IMR-90 (cell line): ENCODE results near the gene HGFAC. TPM values are rescaled to one million over a fixed set of nuclear protein-coding genes. Genes with fewer than 3 reads are reported as not detected.

Experiments
- ATAC-seq: fragments of 200-7000 bp; cut with Tn5 transposase; 2 replicates; pipeline ENCODE4 v1.9.1; 2020; ENCODE audit warnings: low read depth, mild to moderate bottlenecking, moderate library complexity
- BruUV-seq: library from RNA; stranded (reverse); fragments of 400-500 nt; replicated peaks from 2 replicates; lab custom pipeline; 2021; lab: Mats Ljungman, UMichigan
- CTCF ChIA-PET: fragments of 300-600 bp; formaldehyde crosslinking; extraction: SDS; loops from one replicate; lab custom pipeline; 2021; ENCODE audit warnings: antibody characterized with exemption; lab: Yijun Ruan, JAX
- POLR2A ChIA-PET: fragments of 300-600 bp; sonication (Branson Sonifier 250); formaldehyde crosslinking; loops from one replicate; lab custom pipeline; 2022; ENCODE audit warnings: antibody characterized with exemption; ENCODE audit not compliant: unreplicated experiment; lab: Charles Lee
- DNase-seq: peaks from one replicate; pipeline ENCODE4 v3.0.0; 2013
- H2AFZ ChIP-seq: replicated peaks from 2 replicates; pipeline ENCODE3; 2013; ENCODE audit warnings: low read length, mild to moderate bottlenecking; ENCODE audit not compliant: poor library complexity
- H2AK5ac ChIP-seq: 2 replicates; pipeline ENCODE4 v1.6.1; 2013; ENCODE audit warnings: low read depth, low read length, inconsistent platforms
- H2AK9ac ChIP-seq: replicated peaks from 2 replicates; pipeline ENCODE3; 2013; ENCODE audit warnings: mild to moderate bottlenecking, low read depth, low read length, moderate library complexity; ENCODE audit not compliant: poor library complexity
- H2BK120ac ChIP-seq: 2 replicates; pipeline ENCODE4 v1.6.1; 2013; ENCODE audit warnings: low read depth, low read length, inconsistent platforms
- H2BK15ac ChIP-seq: 3 replicates; pipeline ENCODE4 v1.6.1; 2013; ENCODE audit warnings: low read depth, low read length, inconsistent platforms
- H2BK20ac ChIP-seq: 2 replicates; pipeline ENCODE4 v1.6.1; 2013; ENCODE audit warnings: low read depth, mild to moderate bottlenecking, inconsistent platforms, low read length, moderate library complexity
- H2BK5ac ChIP-seq: 2 replicates; pipeline ENCODE4 v1.6.1; 2013; ENCODE audit warnings: mild to moderate bottlenecking, low read depth, low read length, inconsistent platforms; ENCODE audit not compliant: poor library complexity, severe bottlenecking
- H3K14ac ChIP-seq: replicated peaks from 2 replicates; pipeline ENCODE4 v1.6.1; 2013; ENCODE audit warnings: low read depth, low read length, inconsistent platforms
- H3K18ac ChIP-seq: 2 replicates; pipeline ENCODE4 v1.6.1; 2013; ENCODE audit warnings: low read depth, low read length, control low read depth
- H3K23ac ChIP-seq: 2 replicates; pipeline ENCODE4 v1.6.1; 2013; ENCODE audit warnings: low read depth, low read length, inconsistent platforms
- H3K27ac ChIP-seq: 2 replicates; pipeline ENCODE4 v1.5.1; 2013; ENCODE audit warnings: mild to moderate bottlenecking, control low read depth, low read length; ENCODE audit not compliant: insufficient read depth
- H3K27me3 ChIP-seq: 2 replicates; pipeline ENCODE4 v1.6.1; 2013; ENCODE audit warnings: low read length; ENCODE audit not compliant: control insufficient read depth, insufficient read depth
- H3K36me3 ChIP-seq: 2 replicates; pipeline ENCODE4 v1.6.1; 2013; ENCODE audit warnings: low read length, mixed read lengths; ENCODE audit not compliant: control insufficient read depth, insufficient read depth
- H3K4ac ChIP-seq: 2 replicates; pipeline ENCODE4 v1.6.1; 2013; ENCODE audit warnings: low read depth, low read length, inconsistent platforms
- H3K4me1 ChIP-seq: 2 replicates; pipeline ENCODE4 v1.6.1; 2013; ENCODE audit warnings: low read length, mixed read lengths; ENCODE audit not compliant: control insufficient read depth, insufficient read depth
- H3K4me2 ChIP-seq: 2 replicates; pipeline ENCODE4 v1.6.1; 2013; ENCODE audit warnings: low read depth, mild to moderate bottlenecking, control low read depth, low read length, moderate library complexity
- H3K4me3 ChIP-seq: 2 replicates; pipeline ENCODE4 v1.5.1; 2013; ENCODE audit warnings: low read depth, mild to moderate bottlenecking, control low read depth, low read length, moderate library complexity; ENCODE audit not compliant: insufficient read depth
- H3K56ac ChIP-seq: 2 replicates; pipeline ENCODE4 v1.6.1; 2013; ENCODE audit warnings: low read length, inconsistent platforms; ENCODE audit not compliant: insufficient read depth; ENCODE audit errors: extremely low read depth
- H3K79me1 ChIP-seq, 2 experiments: 2 replicates each; pipeline ENCODE4 v1.6.1; 2013; ENCODE audit warnings: low read length in 2 of 2, inconsistent platforms in 1 of 2, low read depth in 1 of 2
- H3K9ac ChIP-seq: 2 replicates; pipeline ENCODE4 v1.6.1; 2013; ENCODE audit warnings: low read depth, low read length, control low read depth
- H3K9me1 ChIP-seq: 2 replicates; pipeline ENCODE4 v1.6.1; 2013; ENCODE audit warnings: low read length, inconsistent platforms; ENCODE audit not compliant: insufficient read depth
- H3K9me3 ChIP-seq: 2 replicates; pipeline ENCODE4 v1.6.1; 2013; ENCODE audit warnings: low read length; ENCODE audit not compliant: control insufficient read depth, insufficient read depth
- H4K20me1 ChIP-seq: 2 replicates; pipeline ENCODE4 v1.6.1; 2013; ENCODE audit warnings: low read length, inconsistent platforms; ENCODE audit not compliant: insufficient read depth
- H4K5ac ChIP-seq: 2 replicates; pipeline ENCODE4 v1.6.1; 2013; ENCODE audit warnings: mild to moderate bottlenecking, low read depth, low read length, control low read depth
- H4K8ac ChIP-seq, 2 experiments: 2 replicates each; pipeline ENCODE4 v1.6.1; 2013; ENCODE audit warnings: low read depth in 2 of 2, low read length in 2 of 2, control low read depth in 1 of 2, inconsistent platforms in 1 of 2
- H4K91ac ChIP-seq: 2 replicates; pipeline ENCODE4 v1.6.1; 2013; ENCODE audit warnings: low read depth, low read length, inconsistent platforms; ENCODE audit not compliant: insufficient read depth
- CHD1 ChIP-seq: IDR thresholded peaks from 2 replicates; pipeline ENCODE4 v1.6.1; 2012; ENCODE audit warnings: low read depth, low read length, improper control_type of control experiment
- ELK1 ChIP-seq: fragments of 150-350 bp; IDR thresholded peaks from 2 replicates; pipeline ENCODE4 v1.6.1; 2016; ENCODE audit warnings: low read depth, mild to moderate bottlenecking, low read length, moderate library complexity, borderline replicate concordance
- FOS ChIP-seq: fragments of 150-350 bp; IDR thresholded peaks from 2 replicates; pipeline ENCODE4 v1.6.1; 2016; ENCODE audit warnings: low read depth, low read length
- MAFK ChIP-seq: IDR thresholded peaks from 2 replicates; pipeline ENCODE4 v1.6.1; 2012; ENCODE audit warnings: low read depth, low read length, improper control_type of control experiment
- MAZ ChIP-seq: IDR thresholded peaks from 2 replicates; pipeline ENCODE4 v1.6.1; 2012; ENCODE audit warnings: low read depth, mild to moderate bottlenecking, low read length, improper control_type of control experiment, moderate library complexity, borderline replicate concordance
- MXI1 ChIP-seq: IDR thresholded peaks from 2 replicates; pipeline ENCODE4 v1.6.1; 2012; ENCODE audit warnings: low read depth, mild to moderate bottlenecking, low read length, moderate library complexity, borderline replicate concordance
- POLR2A ChIP-seq: IDR thresholded peaks from 2 replicates; pipeline ENCODE4 v1.6.1; 2012; ENCODE audit warnings: mild to moderate bottlenecking, low read depth, low read length
- RAD21 ChIP-seq: IDR thresholded peaks from 2 replicates; pipeline ENCODE4 v1.6.1; 2012; ENCODE audit warnings: low read length, improper control_type of control experiment
- RCOR1 ChIP-seq: IDR thresholded peaks from 2 replicates; pipeline ENCODE4 v1.6.1; 2012; ENCODE audit warnings: mild to moderate bottlenecking, low read length, improper control_type of control experiment; ENCODE audit not compliant: insufficient replicate concordance
- RFX5 ChIP-seq: IDR thresholded peaks from 2 replicates; pipeline ENCODE4 v1.8.0; 2012; ENCODE audit warnings: low read depth, mild to moderate bottlenecking, low read length, moderate library complexity
- SMC3 ChIP-seq: fragments of 150-350 bp; IDR thresholded peaks from 2 replicates; pipeline ENCODE4 v1.6.1; 2016; ENCODE audit warnings: low read depth, mild to moderate bottlenecking, antibody characterized with exemption, low read length, moderate library complexity
- WGBS, 2 experiments: methylation state at CpG; one replicate each; pipeline versions ENCODE4 v1.1.5 to v1.1.7; 2013; ENCODE audit warnings: missing lambda C conversion rate in 2 of 2; ENCODE audit not compliant: insufficient read length in 1 of 2; ENCODE audit errors: extremely low coverage in 2 of 2; 5-methylcytosine and 5-hydroxymethylcytosine counted together
- dilution Hi-C: fragments of 300-500 bp; cut with HindIII; formaldehyde crosslinking; loops from one replicate; pipeline ENCODE4 v1.14.3; 2018; ENCODE audit warnings: low sequenced_read_pairs; ENCODE audit not compliant: unreplicated experiment
- in situ Hi-C: fragments of 300-500 bp; cut with MboI; formaldehyde crosslinking; loops from 3 replicates; pipeline ENCODE4 v1.14.3; 2019; ENCODE audit warnings: low sequenced_read_pairs, inconsistent platforms, mixed read lengths
- intact Hi-C: fragments of 100-400 bp; cut with micrococcal nuclease; formaldehyde crosslinking; loops from 2 replicates; pipeline ENCODE4 v1.10.0; 2022
- polyA plus RNA-seq, 3 experiments: library from polyadenylated mRNA; depleted of rRNA; stranded (reverse); fragments of >200 nt; gene quantifications; 2 replicates each; pipeline ENCODE4 v1.2.3, GENCODE V29; 2012; ENCODE audit warnings: low replicate concordance in 1 of 3
- total RNA-seq: library from RNA; depleted of rRNA; stranded (reverse); fragments of >200 nt; gene quantifications from 2 replicates; pipeline ENCODE4 v1.2.3, GENCODE V29; 2012
- TF ChIP-seq, protein P1 (sequence below): fragments of 150-350 bp; IDR thresholded peaks from 2 replicates; pipeline ENCODE4 v1.6.1; 2017; ENCODE audit warnings: mild to moderate bottlenecking, antibody characterized with exemption, low read length, low read depth
- TF ChIP-seq, protein P2 (sequence below): conservative IDR thresholded peaks from 2 replicates; pipeline ENCODE4 v1.5.1; 2012; ENCODE audit warnings: mild to moderate bottlenecking, low read depth, low read length, improper control_type of control experiment

HGFAC gene
- total and polyA plus RNA-seq, 2 of the 4 experiments (the other 2 are of a cell fraction) = 0.05 TPM; not detected in 1

DNA sequence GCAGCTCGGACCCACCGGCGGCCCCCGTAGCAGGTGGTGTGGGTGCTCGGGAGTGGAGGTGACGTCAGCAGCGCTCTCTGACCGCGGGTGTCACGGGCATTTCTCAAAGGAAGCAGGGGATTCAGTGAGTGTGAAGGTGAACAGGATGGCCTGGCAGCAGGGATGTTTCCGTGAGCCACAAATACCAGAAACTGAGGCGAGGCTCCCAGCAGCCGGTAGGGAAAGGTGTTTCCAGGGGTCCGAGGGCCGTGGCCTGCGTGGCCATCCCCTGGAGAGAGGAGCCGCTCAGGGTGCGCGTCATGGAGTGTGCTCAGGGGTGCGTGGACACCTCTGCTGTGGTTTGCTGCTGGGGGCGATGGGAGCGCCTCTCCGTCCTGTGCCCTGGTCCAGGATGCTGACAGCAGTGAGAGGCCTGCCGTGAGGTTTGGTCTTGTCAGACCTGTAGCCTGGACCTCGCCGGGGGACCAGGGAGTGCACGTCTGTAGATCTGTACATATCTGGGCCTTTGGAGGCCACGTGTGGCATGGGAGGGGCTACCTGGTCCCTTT is 10.2 kb upstream of the HGFAC start:
- Histone ChIP-seq H2AFZ (no peak overlapping the region), H3K23ac (no peak overlapping the region), H3K14ac (no peak overlapping the region), H3K27me3 (no peaks in the 10 kb centered on the region), H3K4me2 (no peak overlapping the region), H2BK5ac (no peak overlapping the region), H2BK15ac (no peak overlapping the region), H4K8ac (no peak overlapping the region), H3K4me1 (peaks cover 1% of the 10 kb centered on the region; the same call in 1 of the 2 replicates), H3K79me1 (no peaks in the 10 kb centered on the region), H3K27ac (no peak overlapping the region), H3K9me1 (0 out of 2 replicates have a peak, but pooled peaks cover 3% of the 10 kb centered on the region), H2AK9ac (peak overlapping the region; percentile 28), H2BK20ac (no peak overlapping the region), H3K18ac (no peak overlapping the region), H3K36me3 (peaks cover 20% of the 10 kb centered on the region), H3K4me3 (no peak overlapping the region), H2AK5ac (no peak overlapping the region), H4K91ac (no peak overlapping the region), H3K56ac (no peak overlapping the region), H4K20me1 (no peaks in the 10 kb centered on the region; the same call in 1 of the 2 replicates), H4K5ac (no peak overlapping the region), H3K9me3 (no peaks in the 10 kb centered on the region), H2BK120ac (no peak overlapping the region), H3K4ac (no peak overlapping the region), H3K9ac (no peak overlapping the region)
- no peak for DNase-seq
- no peak for TF ChIP-seq RFX5
- no peak for TF ChIP-seq POLR2A
- no peak for TF ChIP-seq MXI1
- TF ChIP-seq RCOR1 = no peak
- TF ChIP-seq RAD21 = no peak
- no peak for TF ChIP-seq MAFK
- no peak for TF ChIP-seq MAZ
- TF ChIP-seq, protein P1, sequence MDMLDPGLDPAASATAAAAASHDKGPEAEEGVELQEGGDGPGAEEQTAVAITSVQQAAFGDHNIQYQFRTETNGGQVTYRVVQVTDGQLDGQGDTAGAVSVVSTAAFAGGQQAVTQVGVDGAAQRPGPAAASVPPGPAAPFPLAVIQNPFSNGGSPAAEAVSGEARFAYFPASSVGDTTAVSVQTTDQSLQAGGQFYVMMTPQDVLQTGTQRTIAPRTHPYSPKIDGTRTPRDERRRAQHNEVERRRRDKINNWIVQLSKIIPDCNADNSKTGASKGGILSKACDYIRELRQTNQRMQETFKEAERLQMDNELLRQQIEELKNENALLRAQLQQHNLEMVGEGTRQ = no peak
- TF ChIP-seq SMC3 = no peak
- TF ChIP-seq ELK1 = no peak
- no peak for TF ChIP-seq CHD1
- TF ChIP-seq FOS = no peak
- TF ChIP-seq, protein P2, sequence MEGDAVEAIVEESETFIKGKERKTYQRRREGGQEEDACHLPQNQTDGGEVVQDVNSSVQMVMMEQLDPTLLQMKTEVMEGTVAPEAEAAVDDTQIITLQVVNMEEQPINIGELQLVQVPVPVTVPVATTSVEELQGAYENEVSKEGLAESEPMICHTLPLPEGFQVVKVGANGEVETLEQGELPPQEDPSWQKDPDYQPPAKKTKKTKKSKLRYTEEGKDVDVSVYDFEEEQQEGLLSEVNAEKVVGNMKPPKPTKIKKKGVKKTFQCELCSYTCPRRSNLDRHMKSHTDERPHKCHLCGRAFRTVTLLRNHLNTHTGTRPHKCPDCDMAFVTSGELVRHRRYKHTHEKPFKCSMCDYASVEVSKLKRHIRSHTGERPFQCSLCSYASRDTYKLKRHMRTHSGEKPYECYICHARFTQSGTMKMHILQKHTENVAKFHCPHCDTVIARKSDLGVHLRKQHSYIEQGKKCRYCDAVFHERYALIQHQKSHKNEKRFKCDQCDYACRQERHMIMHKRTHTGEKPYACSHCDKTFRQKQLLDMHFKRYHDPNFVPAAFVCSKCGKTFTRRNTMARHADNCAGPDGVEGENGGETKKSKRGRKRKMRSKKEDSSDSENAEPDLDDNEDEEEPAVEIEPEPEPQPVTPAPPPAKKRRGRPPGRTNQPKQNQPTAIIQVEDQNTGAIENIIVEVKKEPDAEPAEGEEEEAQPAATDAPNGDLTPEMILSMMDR = no peak
- BruUV-seq = no TSS peak
- no peak for ATAC-seq
- ChIA-PET POLR2A (no interaction called here), CTCF (no interaction called here)
- in situ Hi-C loops = no loop called here
- 95% methylated on average over 21 of the region's 28 CpGs; no CpG with 5 or more reads in 1 of the 2 experiments for WGBS, 2 experiments
- intact Hi-C loops = no loop called here
- dilution Hi-C loops = no loop called here
